Fibroblast of lung (primary cell): ENCODE measurements around the gene PMAIP1. TPM values are rescaled to one million over a fixed set of nuclear protein-coding genes. Genes with fewer than 3 reads are reported as not detected.
"Not testable (repeated sequence)": the region's sequence is repeated elsewhere in the genome, so short reads cannot be mapped to it uniquely, and the experiment has no call there.

Experiments used
- DNase-seq, 2 donors: peaks; one replicate each; pipeline versions ENCODE4 v3.0.0 to v3.0.0-alpha.2; 2010; ENCODE audit warnings: low read depth in 2 of 2
- H2AFZ ChIP-seq: 2 replicates; pipeline ENCODE4 v1.5.1; 2012; ENCODE audit warnings: low read length, control low read depth, inconsistent platforms
- H3K27ac ChIP-seq: 2 replicates; pipeline ENCODE4 v1.5.1; 2011; ENCODE audit warnings: low read length, control low read depth; ENCODE audit not compliant: insufficient read depth
- H3K27me3 ChIP-seq: 2 replicates; pipeline ENCODE4 v1.5.1; 2011; ENCODE audit warnings: mild to moderate bottlenecking, low read length; ENCODE audit not compliant: control insufficient read depth, insufficient read depth
- H3K36me3 ChIP-seq: 2 replicates; pipeline ENCODE4 v1.5.1; 2011; ENCODE audit warnings: low read length; ENCODE audit not compliant: control insufficient read depth, insufficient read depth
- H3K4me1 ChIP-seq: 2 replicates; pipeline ENCODE4 v1.5.1; 2011; ENCODE audit warnings: low read length; ENCODE audit not compliant: control insufficient read depth, insufficient read depth; ENCODE audit errors: extremely low read depth
- H3K4me2 ChIP-seq: 2 replicates; pipeline ENCODE4 v1.5.1; 2011; ENCODE audit warnings: low read length, control low read depth; ENCODE audit not compliant: insufficient read depth; ENCODE audit errors: extremely low read depth
- H3K4me3 ChIP-seq, 4 experiments: fragments of 200-600 bp in 1 of 4; sonication (generic) in 1 of 4; replicated peaks in 1 of 4; 2 replicates each; pipeline ENCODE4 v1.5.1; 2011 to 2016; ENCODE audit warnings: low read length in 4 of 4, low read depth in 3 of 4, mild to moderate bottlenecking in 3 of 4, control low read depth in 2 of 4, inconsistent platforms in 1 of 4, mixed read lengths in 1 of 4; ENCODE audit not compliant: insufficient read depth in 1 of 4; ENCODE audit errors: control extremely low read depth in 1 of 4
- H3K79me2 ChIP-seq: 2 replicates; pipeline ENCODE4 v1.5.1; 2012; ENCODE audit warnings: mild to moderate bottlenecking, low read length, inconsistent platforms; ENCODE audit not compliant: control insufficient read depth, insufficient read depth
- H3K9ac ChIP-seq: 2 replicates; pipeline ENCODE4 v1.5.1; 2011; ENCODE audit warnings: mild to moderate bottlenecking, low read length, control low read depth; ENCODE audit not compliant: insufficient read depth
- H3K9me3 ChIP-seq: 2 replicates; pipeline ENCODE4 v1.5.1; 2012; ENCODE audit warnings: low read depth, low read length; ENCODE audit not compliant: control insufficient read depth, insufficient read depth
- H4K20me1 ChIP-seq: 2 replicates; pipeline ENCODE4 v1.5.1; 2011; ENCODE audit warnings: low read length; ENCODE audit not compliant: control insufficient read depth, insufficient read depth; ENCODE audit errors: extremely low read depth
- EZH2 ChIP-seq: IDR thresholded peaks from 2 replicates; pipeline ENCODE4 v1.5.1; 2012; ENCODE audit warnings: low read length, control low read depth, mild to moderate bottlenecking; ENCODE audit errors: missing control alignments
- polyA plus RNA-seq, 2 donors: library from polyadenylated mRNA; depleted of rRNA in 1 of 2; stranded (reverse) in 1 of 2; unstranded in 1 of 2; fragments of >200 nt; gene quantifications; 2 replicates each; pipeline ENCODE4 v1.2.1, GENCODE V29; 2011 to 2012; ENCODE audit warnings: missing spikeins in 1 of 2
- total RNA-seq: library from RNA; depleted of rRNA; stranded (reverse); fragments of >200 nt; gene quantifications from 2 replicates; pipeline ENCODE4 v1.2.1, GENCODE V29; 2014
- TF ChIP-seq, protein P1 (sequence below), 2 donors: IDR thresholded peaks in 1 of 2; conservative IDR thresholded peaks in 1 of 2; 1 replicate in 1 of 2; 2 replicates in 1 of 2; pipeline ENCODE4 v1.5.1; 2011 to 2012; ENCODE audit warnings: low read length in 2 of 2, control low read depth in 1 of 2, inconsistent platforms in 1 of 2, low read depth in 1 of 2, mild to moderate bottlenecking in 1 of 2

The PMAIP1 gene
- total and polyA plus RNA-seq, 2 donors (not counting 1 experiment from before 2014, with no cell fraction given), result 8.5 to 34.7 TPM

DNA sequence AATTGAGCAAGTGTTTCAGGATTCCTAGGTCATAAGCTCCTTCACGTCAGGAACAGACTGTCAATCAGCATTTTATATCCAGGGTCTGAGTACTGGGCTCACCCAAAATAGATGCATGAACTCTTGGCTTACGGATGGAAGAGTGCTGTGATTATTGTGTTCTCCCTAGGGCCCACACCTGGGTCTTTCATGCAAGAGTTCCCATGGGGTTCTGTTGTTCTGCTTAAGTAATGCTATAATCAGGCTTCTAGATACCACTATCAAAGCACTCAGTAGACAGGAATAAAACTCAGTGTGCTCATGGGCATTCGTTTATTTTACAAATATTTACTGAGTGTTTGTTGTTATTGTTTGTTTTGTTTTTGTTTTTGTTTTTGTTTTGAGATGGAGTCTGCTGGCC lies 46.4 kb upstream of the PMAIP1 start:
- no peak overlapping the region for H2AFZ ChIP-seq
- H3K27me3 ChIP-seq, result no peaks in the 10 kb centered on the region
- H3K4me2 ChIP-seq, result no peak overlapping the region
- no peaks in the 10 kb centered on the region for H4K20me1 ChIP-seq
- TF ChIP-seq, protein P1, sequence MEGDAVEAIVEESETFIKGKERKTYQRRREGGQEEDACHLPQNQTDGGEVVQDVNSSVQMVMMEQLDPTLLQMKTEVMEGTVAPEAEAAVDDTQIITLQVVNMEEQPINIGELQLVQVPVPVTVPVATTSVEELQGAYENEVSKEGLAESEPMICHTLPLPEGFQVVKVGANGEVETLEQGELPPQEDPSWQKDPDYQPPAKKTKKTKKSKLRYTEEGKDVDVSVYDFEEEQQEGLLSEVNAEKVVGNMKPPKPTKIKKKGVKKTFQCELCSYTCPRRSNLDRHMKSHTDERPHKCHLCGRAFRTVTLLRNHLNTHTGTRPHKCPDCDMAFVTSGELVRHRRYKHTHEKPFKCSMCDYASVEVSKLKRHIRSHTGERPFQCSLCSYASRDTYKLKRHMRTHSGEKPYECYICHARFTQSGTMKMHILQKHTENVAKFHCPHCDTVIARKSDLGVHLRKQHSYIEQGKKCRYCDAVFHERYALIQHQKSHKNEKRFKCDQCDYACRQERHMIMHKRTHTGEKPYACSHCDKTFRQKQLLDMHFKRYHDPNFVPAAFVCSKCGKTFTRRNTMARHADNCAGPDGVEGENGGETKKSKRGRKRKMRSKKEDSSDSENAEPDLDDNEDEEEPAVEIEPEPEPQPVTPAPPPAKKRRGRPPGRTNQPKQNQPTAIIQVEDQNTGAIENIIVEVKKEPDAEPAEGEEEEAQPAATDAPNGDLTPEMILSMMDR (conservative IDR thresholded peaks at IDR 0.05 in 1 of 2, IDR thresholded peaks at IDR 0.05 in 1 of 2; ENCODE audit: low read depth in 1 of 2, low read length in 2 of 2), result no peak
- TF ChIP-seq EZH2, result no peak
- H3K4me3 ChIP-seq, result no peak overlapping the region
- no peaks in the 10 kb centered on the region for H3K4me1 ChIP-seq
- H3K27ac ChIP-seq, result no peak overlapping the region
- DNase-seq, result no peak
- no peaks in the 10 kb centered on the region for H3K36me3 ChIP-seq
- H3K79me2 ChIP-seq, result no peaks in the 10 kb centered on the region
- no peaks in the 10 kb centered on the region for H3K9me3 ChIP-seq
- no peak overlapping the region for H3K9ac ChIP-seq

DNA sequence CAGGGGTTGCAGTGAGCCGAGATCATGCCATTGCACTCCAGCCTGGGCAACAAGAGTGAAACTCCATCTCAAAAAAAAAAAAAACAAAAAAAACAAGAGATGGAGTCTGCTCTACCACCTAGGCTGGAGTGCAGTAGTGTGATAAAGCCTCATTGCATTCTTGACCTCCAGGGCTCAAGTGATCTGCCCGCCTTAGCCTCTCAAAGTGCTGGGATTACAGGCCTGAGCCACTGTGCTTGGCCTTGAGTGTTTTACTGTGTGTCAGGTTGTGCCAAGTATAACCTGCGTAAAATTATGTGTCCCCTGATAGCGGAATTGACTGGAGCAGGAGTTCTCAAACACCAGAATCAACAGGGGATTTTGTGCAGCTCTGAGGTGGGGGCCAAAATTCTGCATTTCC lies 45.8 kb upstream of the PMAIP1 start:
- H3K27me3 ChIP-seq, H3K9me3 ChIP-seq, H3K4me1 ChIP-seq, H3K4me3 ChIP-seq, H4K20me1 ChIP-seq, DNase-seq, H3K79me2 ChIP-seq, H2AFZ ChIP-seq, H3K36me3 ChIP-seq, H3K27ac ChIP-seq, H3K4me2 ChIP-seq, H3K9ac ChIP-seq: not testable (repeated sequence)

DNA sequence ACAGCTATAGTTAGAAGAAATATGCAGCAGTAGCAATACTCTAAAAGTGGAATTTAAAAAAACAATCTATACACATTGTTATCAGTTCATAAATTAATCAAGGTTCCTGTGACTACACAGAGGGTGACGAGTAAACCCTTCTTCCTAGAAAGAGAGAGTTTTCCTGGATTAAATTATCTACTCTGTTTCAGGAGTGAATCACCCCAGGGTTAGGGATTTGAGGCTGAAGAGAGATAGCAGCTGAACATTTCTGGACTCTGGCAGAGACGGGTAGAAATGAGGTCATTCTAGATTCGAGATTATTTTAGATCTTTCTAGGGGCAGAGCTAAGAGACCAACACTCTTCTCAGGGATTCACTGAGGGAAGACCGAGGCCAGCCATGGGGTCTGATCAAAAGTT lies 38.8 kb upstream of the PMAIP1 start:
- TF ChIP-seq, protein P1 (conservative IDR thresholded peaks at IDR 0.05 in 1 of 2, IDR thresholded peaks at IDR 0.05 in 1 of 2; ENCODE audit: low read depth in 1 of 2, low read length in 2 of 2), result no peak
- no peak for TF ChIP-seq EZH2
- Histone ChIP-seq H2AFZ (no peak overlapping the region), H3K79me2 (no peaks in the 10 kb centered on the region), H3K27me3 (no peaks in the 10 kb centered on the region), H4K20me1 (no peaks in the 10 kb centered on the region), H3K9me3 (no peaks in the 10 kb centered on the region), H3K27ac (no peak overlapping the region), H3K4me2 (no peak overlapping the region), H3K9ac (no peak overlapping the region), H3K4me1 (no peaks in the 10 kb centered on the region), H3K4me3 (no peak overlapping the region), H3K36me3 (no peaks in the 10 kb centered on the region)
- DNase-seq, result peak in 1 of 2 donors; percentile 69
